GM12878 (cell line): ENCODE data around the gene GTPBP3. TPM values are rescaled to one million over a fixed set of nuclear protein-coding genes. Genes with fewer than 3 reads are reported as not detected.

Source experiments
- ATAC-seq: fragments of 200-7000 bp; cut with Tn5 transposase; 3 replicates; pipeline ENCODE4 v1.9.1; 2020; ENCODE audit warnings: mild to moderate bottlenecking, moderate library complexity
- BruUV-seq: library from RNA; stranded (reverse); fragments of 400-500 nt; replicated peaks from 2 replicates; lab custom pipeline; 2021; lab: Mats Ljungman, UMichigan
- CTCF ChIA-PET: fragments of 300-600 bp; sonication (Branson Sonifier 250); formaldehyde crosslinking; extraction: SDS; loops from one replicate; lab custom pipeline; 2021; ENCODE audit warnings: inconsistent platforms; lab: Yijun Ruan, JAX
- POLR2A ChIA-PET: fragments of 350-600 bp; formaldehyde crosslinking; extraction: SDS; loops from one replicate; lab custom pipeline; 2021; ENCODE audit warnings: inconsistent platforms; lab: Charles Lee
- RAD21 ChIA-PET: fragments of 300-600 bp; sonication (Branson Sonifier 250); formaldehyde crosslinking; loops from one replicate; lab custom pipeline; 2023; ENCODE audit warnings: antibody characterized with exemption; ENCODE audit not compliant: unreplicated experiment; lab: Charles Lee
- SMC1A ChIA-PET: fragments of 300-600 bp; sonication (Branson Sonifier 250); formaldehyde crosslinking; loops from one replicate; lab custom pipeline; 2023; ENCODE audit not compliant: unreplicated experiment, uncharacterized antibody; lab: Charles Lee
- DNase-seq: peaks from one replicate; pipeline ENCODE4 v3.0.0-alpha.2; 2011; ENCODE audit warnings: low read depth, low spot score
- FAIRE-seq: peaks from 3 replicates; lab custom pipeline; 2011; peaks lifted over from hg19 to GRCh38; lab: Jason Lieb, UNC
- H2AFZ ChIP-seq: 2 replicates; pipeline ENCODE4 v1.6.0; 2011; ENCODE audit warnings: low read depth, low read length, control low read depth; ENCODE audit not compliant: control insufficient read depth
- H3K27ac ChIP-seq: 2 replicates; pipeline ENCODE4 v1.5.1; 2011; ENCODE audit warnings: control low read depth; ENCODE audit not compliant: control insufficient read depth, insufficient read depth
- H3K27me3 ChIP-seq, 2 experiments: replicated peaks in 1 of 2; 2 replicates each; pipeline versions ENCODE4 v1.6.0 to v1.6.1; 2011; ENCODE audit warnings: low read length in 1 of 2; ENCODE audit not compliant: control insufficient read depth in 2 of 2, insufficient read depth in 2 of 2
- H3K36me3 ChIP-seq, 2 experiments: 2 replicates each; pipeline ENCODE4 v1.5.1; 2011; ENCODE audit warnings: low read length in 1 of 2; ENCODE audit not compliant: control insufficient read depth in 2 of 2, insufficient read depth in 2 of 2
- H3K4me1 ChIP-seq: 2 replicates; pipeline ENCODE4 v1.6.1; 2011; ENCODE audit warnings: mild to moderate bottlenecking, low read length, moderate library complexity, mixed read lengths; ENCODE audit not compliant: control insufficient read depth, insufficient read depth
- H3K4me2 ChIP-seq: 2 replicates; pipeline ENCODE4 v1.6.0; 2011; ENCODE audit warnings: control low read depth; ENCODE audit not compliant: control insufficient read depth, insufficient read depth
- H3K4me3 ChIP-seq: fragments of 200-600 bp; sonication (generic); 2 replicates; pipeline ENCODE4 v1.5.1; 2016
- H3K79me2 ChIP-seq: 2 replicates; pipeline ENCODE4 v1.6.0; 2011; ENCODE audit warnings: low read length; ENCODE audit not compliant: control insufficient read depth, insufficient read depth
- H3K9ac ChIP-seq: 2 replicates; pipeline ENCODE4 v1.8.0; 2011; ENCODE audit warnings: low read length, control low read depth, mixed read lengths; ENCODE audit not compliant: control insufficient read depth, insufficient read depth
- H3K9me3 ChIP-seq: replicated peaks from 3 replicates; pipeline ENCODE4 v1.5.1; 2011; ENCODE audit warnings: mild to moderate bottlenecking, low read length; ENCODE audit not compliant: control insufficient read depth, insufficient read depth
- H4K20me1 ChIP-seq: 2 replicates; pipeline ENCODE4 v1.6.0; 2011; ENCODE audit not compliant: control insufficient read depth, insufficient read depth
- CHD4 ChIP-seq: fragments of 200-600 bp; sonication (generic); IDR thresholded peaks from 2 replicates; pipeline ENCODE4 v1.6.1; 2016; ENCODE audit warnings: mild to moderate bottlenecking
- KAT2A ChIP-seq: conservative IDR thresholded peaks from 2 replicates; pipeline ENCODE4 v1.6.1; 2011; ENCODE audit warnings: low read depth, low read length; ENCODE audit not compliant: control insufficient read depth
- KDM1A ChIP-seq: fragments of 200-600 bp; sonication (generic); IDR thresholded peaks from 2 replicates; pipeline ENCODE4 v1.6.1; 2016; ENCODE audit warnings: borderline replicate concordance
- RAD51 ChIP-seq: fragments of 450-650 bp; IDR thresholded peaks from 2 replicates; pipeline ENCODE4 v1.6.1; 2016; ENCODE audit warnings: moderate library complexity, mild to moderate bottlenecking, inconsistent platforms
- SPI1 ChIP-seq: IDR thresholded peaks from 2 replicates; pipeline ENCODE4 v1.6.1; 2011; ENCODE audit warnings: low read depth, mild to moderate bottlenecking, low read length, moderate library complexity, borderline replicate concordance; ENCODE audit not compliant: insufficient read depth
- SUPT20H ChIP-seq: IDR thresholded peaks from 2 replicates; pipeline ENCODE4 v1.6.1; 2011; ENCODE audit warnings: low read depth, mild to moderate bottlenecking, low read length, moderate library complexity, borderline replicate concordance; ENCODE audit not compliant: control insufficient read depth
- ZZZ3 ChIP-seq: IDR thresholded peaks from 2 replicates; pipeline ENCODE4 v1.6.1; 2011; ENCODE audit warnings: low read depth; ENCODE audit not compliant: control insufficient read depth, insufficient read length
- WGBS: methylation state at CpG from one replicate; pipeline ENCODE4 v1.1.6; 2016; ENCODE audit warnings: low lambda C conversion rate; ENCODE audit not compliant: insufficient replicate concordance, insufficient coverage; ENCODE audit errors: missing lambda C conversion rate; 5-methylcytosine and 5-hydroxymethylcytosine counted together
- in situ Hi-C: fragments of 300-500 bp; cut with MboI; formaldehyde crosslinking; loops from 9 replicates; pipeline ENCODE4 v1.14.3; 2018; ENCODE audit warnings: mixed read lengths
- intact Hi-C: fragments of 100-400 bp; cut with micrococcal nuclease; formaldehyde crosslinking; loops from one replicate; pipeline ENCODE4 v1.14.2; 2022; ENCODE audit not compliant: unreplicated experiment
- polyA plus RNA-seq, 11 experiments: library from polyadenylated mRNA; depleted of rRNA in 4 of 11; unstranded in 6 of 11; stranded (reverse) in 5 of 11; fragments of >200 nt; fragmentation: Nextera tagmentation in 4 of 11; fragmentation: Illumina TruSeq in 1 of 11; extraction: Ambion mirVana in 4 of 11; extraction: Trizol in 1 of 11; gene quantifications; 1 replicate in 1 of 11; 2 replicates in 10 of 11; pipeline versions ENCODE4 v1.2.1 to v1.2.3, GENCODE V29; 2011 to 2016; ENCODE audit warnings: inconsistent platforms in 2 of 11, missing spikeins in 2 of 11, low read depth in 1 of 11
- total RNA-seq, 4 experiments: library from RNA; depleted of rRNA in 3 of 4; stranded (reverse); fragments of >200 nt in 3 of 4; fragmentation: Illumina TruSeq in 1 of 4; extraction: Trizol in 1 of 4; gene quantifications; 2 replicates each; pipeline versions ENCODE4 v1.2.1 to v1.2.3, GENCODE V29; 2013 to 2021
- TF ChIP-seq, protein P1 (sequence below): fragments of 450-650 bp; IDR thresholded peaks from 2 replicates; pipeline ENCODE4 v1.6.1; 2017; ENCODE audit warnings: mild to moderate bottlenecking, moderate library complexity
- TF ChIP-seq, protein P2 (sequence below): IDR thresholded peaks from 2 replicates; pipeline ENCODE4 v1.6.1; 2012; ENCODE audit warnings: low read length, inconsistent platforms
- TF ChIP-seq, protein P3 (sequence below), 3 experiments: IDR thresholded peaks in 2 of 3; conservative IDR thresholded peaks in 1 of 3; 2 replicates each; pipeline ENCODE4 v1.5.1; 2011; ENCODE audit warnings: low read depth in 3 of 3, low read length in 3 of 3, mild to moderate bottlenecking in 3 of 3, control low read depth in 2 of 3, moderate library complexity in 2 of 3, inconsistent platforms in 1 of 3, mixed read lengths in 1 of 3; ENCODE audit not compliant: control insufficient read depth in 2 of 3, insufficient read depth in 1 of 3; ENCODE audit errors: extremely low read depth in 1 of 3

The GTPBP3 gene
- total and polyA plus RNA-seq, 10 of the 15 experiments (the other 5 are each of a cell fraction or from before 2014, with no cell fraction given) = 2.9 to 46.8 (median 15.4) TPM

DNA sequence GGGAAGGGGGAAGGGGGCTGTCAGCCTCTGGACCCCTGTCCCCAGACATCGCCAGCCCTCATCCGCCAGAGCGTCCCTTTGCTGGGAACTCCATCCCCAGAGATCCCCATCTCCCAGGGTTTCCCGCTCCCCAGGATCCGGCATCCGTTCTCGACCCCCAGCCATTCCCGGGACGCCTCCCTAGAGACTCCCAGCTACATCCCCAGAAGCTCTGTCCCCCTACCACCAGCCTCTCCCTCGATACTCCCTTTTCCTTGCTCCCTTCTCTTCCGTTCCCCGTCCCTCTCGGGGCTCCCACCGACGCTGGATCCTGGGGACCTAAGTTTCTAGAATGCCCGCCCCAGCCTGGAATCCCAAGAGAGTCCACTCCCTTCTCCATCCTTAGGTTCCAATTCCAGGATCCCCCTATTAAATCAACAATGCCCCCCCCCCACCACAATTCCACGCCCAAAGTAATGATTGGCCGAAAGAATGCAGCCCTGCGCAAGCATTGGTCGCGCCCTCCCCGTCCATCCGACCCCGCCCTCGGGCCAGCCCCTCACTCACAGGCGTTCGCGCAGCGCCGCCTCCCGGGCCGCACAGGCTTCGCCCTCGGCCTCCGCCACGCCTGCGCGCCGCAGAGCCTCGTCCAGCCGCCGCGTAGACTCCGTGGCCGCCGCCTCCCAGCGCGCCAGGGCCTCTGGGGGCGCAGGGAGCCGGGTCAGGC is 53.5 kb downstream of the GTPBP3 start (continued):
- TF ChIP-seq, protein P1, sequence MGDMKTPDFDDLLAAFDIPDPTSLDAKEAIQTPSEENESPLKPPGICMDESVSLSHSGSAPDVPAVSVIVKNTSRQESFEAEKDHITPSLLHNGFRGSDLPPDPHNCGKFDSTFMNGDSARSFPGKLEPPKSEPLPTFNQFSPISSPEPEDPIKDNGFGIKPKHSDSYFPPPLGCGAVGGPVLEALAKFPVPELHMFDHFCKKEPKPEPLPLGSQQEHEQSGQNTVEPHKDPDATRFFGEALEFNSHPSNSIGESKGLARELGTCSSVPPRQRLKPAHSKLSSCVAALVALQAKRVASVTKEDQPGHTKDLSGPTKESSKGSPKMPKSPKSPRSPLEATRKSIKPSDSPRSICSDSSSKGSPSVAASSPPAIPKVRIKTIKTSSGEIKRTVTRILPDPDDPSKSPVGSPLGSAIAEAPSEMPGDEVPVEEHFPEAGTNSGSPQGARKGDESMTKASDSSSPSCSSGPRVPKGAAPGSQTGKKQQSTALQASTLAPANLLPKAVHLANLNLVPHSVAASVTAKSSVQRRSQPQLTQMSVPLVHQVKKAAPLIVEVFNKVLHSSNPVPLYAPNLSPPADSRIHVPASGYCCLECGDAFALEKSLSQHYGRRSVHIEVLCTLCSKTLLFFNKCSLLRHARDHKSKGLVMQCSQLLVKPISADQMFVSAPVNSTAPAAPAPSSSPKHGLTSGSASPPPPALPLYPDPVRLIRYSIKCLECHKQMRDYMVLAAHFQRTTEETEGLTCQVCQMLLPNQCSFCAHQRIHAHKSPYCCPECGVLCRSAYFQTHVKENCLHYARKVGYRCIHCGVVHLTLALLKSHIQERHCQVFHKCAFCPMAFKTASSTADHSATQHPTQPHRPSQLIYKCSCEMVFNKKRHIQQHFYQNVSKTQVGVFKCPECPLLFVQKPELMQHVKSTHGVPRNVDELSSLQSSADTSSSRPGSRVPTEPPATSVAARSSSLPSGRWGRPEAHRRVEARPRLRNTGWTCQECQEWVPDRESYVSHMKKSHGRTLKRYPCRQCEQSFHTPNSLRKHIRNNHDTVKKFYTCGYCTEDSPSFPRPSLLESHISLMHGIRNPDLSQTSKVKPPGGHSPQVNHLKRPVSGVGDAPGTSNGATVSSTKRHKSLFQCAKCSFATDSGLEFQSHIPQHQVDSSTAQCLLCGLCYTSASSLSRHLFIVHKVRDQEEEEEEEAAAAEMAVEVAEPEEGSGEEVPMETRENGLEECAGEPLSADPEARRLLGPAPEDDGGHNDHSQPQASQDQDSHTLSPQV = 0 out of 2 replicates have a peak, but pooled peaks have one; percentile 64
- no peak for TF ChIP-seq ZZZ3
- TF ChIP-seq, all 136 proteins: peak for 28

DNA sequence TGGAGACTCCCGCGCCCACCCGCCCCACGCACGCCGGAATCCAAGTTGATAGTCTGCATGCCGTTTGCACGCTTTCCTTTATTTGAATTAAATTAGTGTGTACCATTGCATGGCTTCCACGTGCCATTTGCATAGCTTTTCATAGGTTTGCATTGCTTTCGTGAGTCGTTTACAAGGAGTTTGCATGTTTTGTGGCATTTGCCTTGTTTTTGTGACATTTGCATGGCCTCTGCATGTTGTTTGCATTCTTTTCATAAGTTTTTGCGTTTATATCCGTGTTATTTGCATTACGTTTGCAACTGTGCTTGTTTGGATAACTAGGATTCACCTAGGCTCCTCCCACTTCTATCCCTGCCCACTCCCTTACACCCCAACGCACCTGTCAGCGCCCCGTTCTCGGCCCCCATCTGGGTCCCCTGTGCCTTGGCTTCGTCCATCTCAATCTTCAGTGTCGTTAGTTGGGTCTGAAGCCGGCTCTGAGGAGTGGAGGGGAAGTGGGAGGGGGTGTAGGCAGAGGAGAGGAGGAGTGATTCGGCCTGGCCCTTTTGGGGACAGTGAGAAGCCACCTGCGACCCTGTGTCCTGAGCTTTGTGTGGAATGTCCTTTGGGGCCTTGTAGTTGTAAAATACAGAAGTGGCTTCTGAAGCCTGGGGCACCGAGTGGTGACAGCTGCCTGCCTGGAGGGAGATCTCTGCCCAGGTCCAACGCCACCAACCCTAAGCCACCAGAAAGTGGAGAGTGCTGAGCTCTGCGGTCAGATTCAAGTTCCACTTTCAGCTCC is 54.2 kb downstream of the GTPBP3 start:
- POLR2A ChIA-PET = interaction anchor here (0.5 to 0.8 kb wide), 4 partner anchors 9 to 712 kb away, joined by 3 to 10 read pairs (median 4); partner anchors contain the start of gene BST2
- H4K20me1 ChIP-seq = no peaks in the 10 kb centered on the region
- H3K4me1 ChIP-seq = peaks cover 9% of the 10 kb centered on the region
- no TSS peak for BruUV-seq
- no peaks in the 10 kb centered on the region for H3K79me2 ChIP-seq
- H3K27ac ChIP-seq = no peak overlapping the region
- no peaks in the 10 kb centered on the region; the same call in 1 of the 3 replicates for H3K9me3 ChIP-seq
- SMC1A ChIA-PET = interaction anchor here (0.7 to 1.5 kb wide), 2 partner anchors 21 to 98 kb away, joined by 3 to 6 read pairs; no protein-coding TSS in a partner anchor
- no peak overlapping the region; the same call in 1 of the 2 replicates for H3K9ac ChIP-seq
- peak overlapping the region; percentile 94 for H3K4me2 ChIP-seq
- ATAC-seq (no peak), FAIRE-seq (no peak), DNase-seq (no peak)
- H2AFZ ChIP-seq = peak overlapping the region; percentile 34
- H3K27me3 ChIP-seq = peaks cover 2 to 3% of the 10 kb centered on the region in 2 experiments; a peak in 3 of 4 replicates
- intact Hi-C loops = no loop called here
- in situ Hi-C loops = no loop called here
- 4% methylated on average over 24 of the region's 26 CpGs for WGBS
- H3K4me3 ChIP-seq = peak overlapping the region; percentile 20; the same call in 1 of the 2 replicates
- no peaks in the 10 kb centered on the region for H3K36me3 ChIP-seq
- RAD21 ChIA-PET = interaction anchor here (1.0 to 1.5 kb wide), 2 partner anchors 56 to 82 kb away, joined by 3 to 4 read pairs; partner anchors contain the start of gene DDA1
- CTCF ChIA-PET = interaction anchor here (0.6 to 9.4 kb wide), 11 partner anchors 14 to 452 kb away, joined by 3 to 170 read pairs (median 4); partner anchors contain the start of genes BST2 and USHBP1
- no peak for TF ChIP-seq KAT2A
- TF ChIP-seq SPI1 = peak; percentile 22; the same call in 1 of the 2 replicates
- TF ChIP-seq, protein P2, sequence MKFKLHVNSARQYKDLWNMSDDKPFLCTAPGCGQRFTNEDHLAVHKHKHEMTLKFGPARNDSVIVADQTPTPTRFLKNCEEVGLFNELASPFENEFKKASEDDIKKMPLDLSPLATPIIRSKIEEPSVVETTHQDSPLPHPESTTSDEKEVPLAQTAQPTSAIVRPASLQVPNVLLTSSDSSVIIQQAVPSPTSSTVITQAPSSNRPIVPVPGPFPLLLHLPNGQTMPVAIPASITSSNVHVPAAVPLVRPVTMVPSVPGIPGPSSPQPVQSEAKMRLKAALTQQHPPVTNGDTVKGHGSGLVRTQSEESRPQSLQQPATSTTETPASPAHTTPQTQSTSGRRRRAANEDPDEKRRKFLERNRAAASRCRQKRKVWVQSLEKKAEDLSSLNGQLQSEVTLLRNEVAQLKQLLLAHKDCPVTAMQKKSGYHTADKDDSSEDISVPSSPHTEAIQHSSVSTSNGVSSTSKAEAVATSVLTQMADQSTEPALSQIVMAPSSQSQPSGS = no peak
- TF ChIP-seq, protein P3, sequence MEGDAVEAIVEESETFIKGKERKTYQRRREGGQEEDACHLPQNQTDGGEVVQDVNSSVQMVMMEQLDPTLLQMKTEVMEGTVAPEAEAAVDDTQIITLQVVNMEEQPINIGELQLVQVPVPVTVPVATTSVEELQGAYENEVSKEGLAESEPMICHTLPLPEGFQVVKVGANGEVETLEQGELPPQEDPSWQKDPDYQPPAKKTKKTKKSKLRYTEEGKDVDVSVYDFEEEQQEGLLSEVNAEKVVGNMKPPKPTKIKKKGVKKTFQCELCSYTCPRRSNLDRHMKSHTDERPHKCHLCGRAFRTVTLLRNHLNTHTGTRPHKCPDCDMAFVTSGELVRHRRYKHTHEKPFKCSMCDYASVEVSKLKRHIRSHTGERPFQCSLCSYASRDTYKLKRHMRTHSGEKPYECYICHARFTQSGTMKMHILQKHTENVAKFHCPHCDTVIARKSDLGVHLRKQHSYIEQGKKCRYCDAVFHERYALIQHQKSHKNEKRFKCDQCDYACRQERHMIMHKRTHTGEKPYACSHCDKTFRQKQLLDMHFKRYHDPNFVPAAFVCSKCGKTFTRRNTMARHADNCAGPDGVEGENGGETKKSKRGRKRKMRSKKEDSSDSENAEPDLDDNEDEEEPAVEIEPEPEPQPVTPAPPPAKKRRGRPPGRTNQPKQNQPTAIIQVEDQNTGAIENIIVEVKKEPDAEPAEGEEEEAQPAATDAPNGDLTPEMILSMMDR (IDR thresholded peaks at IDR 0.05 in 2 of 3, conservative IDR thresholded peaks at IDR 0.05 in 1 of 3; ENCODE audit: control insufficient read depth in 2 of 3, extremely low read depth in 1 of 3, insufficient read depth in 1 of 3, low read depth in 3 of 3, low read length in 3 of 3) = 0 out of 6 replicates have a peak, but pooled peaks of 1 of the 3 experiments have one; percentile 0
- no peak for TF ChIP-seq SUPT20H
- no peak for TF ChIP-seq CHD4
- no peak for TF ChIP-seq KDM1A
- no peak for TF ChIP-seq RAD51
